Coronary artery (tissue), 2 donors: Measurements from ENCODE around the gene PRKN.

Source experiments
- DNase-seq: peaks from one replicate; pipeline ENCODE4 v3.0.0-alpha.2; 2017; ENCODE audit warnings: low spot score
- H3K27ac ChIP-seq, 2 donors: fragments of 200-600 bp; sonication (generic); one replicate each; pipeline ENCODE4 v1.5.1; 2016 to 2019
- H3K4me3 ChIP-seq: fragments of 200-600 bp; sonication (generic); 2 replicates; pipeline ENCODE4 v1.5.1; 2016; ENCODE audit warnings: mild to moderate bottlenecking, moderate library complexity
- TF ChIP-seq, protein P1 (sequence below): fragments of 200-600 bp; sonication (generic); IDR thresholded peaks from one replicate; pipeline ENCODE4 v1.5.1; 2019; ENCODE audit warnings: antibody characterized with exemption

Gene PRKN

GRCh38 chr6:161679980-161680538 is 1047.5 kb downstream of the PRKN start:
- no peak overlapping the region for H3K4me3 ChIP-seq
- TF ChIP-seq, protein P1, sequence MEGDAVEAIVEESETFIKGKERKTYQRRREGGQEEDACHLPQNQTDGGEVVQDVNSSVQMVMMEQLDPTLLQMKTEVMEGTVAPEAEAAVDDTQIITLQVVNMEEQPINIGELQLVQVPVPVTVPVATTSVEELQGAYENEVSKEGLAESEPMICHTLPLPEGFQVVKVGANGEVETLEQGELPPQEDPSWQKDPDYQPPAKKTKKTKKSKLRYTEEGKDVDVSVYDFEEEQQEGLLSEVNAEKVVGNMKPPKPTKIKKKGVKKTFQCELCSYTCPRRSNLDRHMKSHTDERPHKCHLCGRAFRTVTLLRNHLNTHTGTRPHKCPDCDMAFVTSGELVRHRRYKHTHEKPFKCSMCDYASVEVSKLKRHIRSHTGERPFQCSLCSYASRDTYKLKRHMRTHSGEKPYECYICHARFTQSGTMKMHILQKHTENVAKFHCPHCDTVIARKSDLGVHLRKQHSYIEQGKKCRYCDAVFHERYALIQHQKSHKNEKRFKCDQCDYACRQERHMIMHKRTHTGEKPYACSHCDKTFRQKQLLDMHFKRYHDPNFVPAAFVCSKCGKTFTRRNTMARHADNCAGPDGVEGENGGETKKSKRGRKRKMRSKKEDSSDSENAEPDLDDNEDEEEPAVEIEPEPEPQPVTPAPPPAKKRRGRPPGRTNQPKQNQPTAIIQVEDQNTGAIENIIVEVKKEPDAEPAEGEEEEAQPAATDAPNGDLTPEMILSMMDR = no peak
- H3K27ac ChIP-seq = no peak overlapping the region
- DNase-seq = no peak

- no peak overlapping the region for H3K27ac ChIP-seq
- TF ChIP-seq, protein P1 = no peak
- DNase-seq = no peak
- no peak overlapping the region for H3K4me3 ChIP-seq
Observed at GRCh38 chr6:161677188-161677587, 1050.4 kb downstream of the PRKN start.

GRCh38 chr6:161676586-161676985 is 1051.0 kb downstream of the PRKN start:
- no peak overlapping the region for H3K27ac ChIP-seq
- no peak overlapping the region for H3K4me3 ChIP-seq
- TF ChIP-seq, protein P1 = no peak
- no peak for DNase-seq

GRCh38 chr6:161674930-161675682 is 1052.5 kb downstream of the PRKN start:
- H3K27ac ChIP-seq = no peak overlapping the region
- no peak for DNase-seq
- H3K4me3 ChIP-seq = no peak overlapping the region
- TF ChIP-seq, protein P1 = no peak

GRCh38 chr6:161673026-161673425 is 1054.5 kb downstream of the PRKN start:
- Histone ChIP-seq H3K4me3 (no peak overlapping the region), H3K27ac (no peak overlapping the region)
- TF ChIP-seq, protein P1 = no peak
- no peak for DNase-seq

DNA sequence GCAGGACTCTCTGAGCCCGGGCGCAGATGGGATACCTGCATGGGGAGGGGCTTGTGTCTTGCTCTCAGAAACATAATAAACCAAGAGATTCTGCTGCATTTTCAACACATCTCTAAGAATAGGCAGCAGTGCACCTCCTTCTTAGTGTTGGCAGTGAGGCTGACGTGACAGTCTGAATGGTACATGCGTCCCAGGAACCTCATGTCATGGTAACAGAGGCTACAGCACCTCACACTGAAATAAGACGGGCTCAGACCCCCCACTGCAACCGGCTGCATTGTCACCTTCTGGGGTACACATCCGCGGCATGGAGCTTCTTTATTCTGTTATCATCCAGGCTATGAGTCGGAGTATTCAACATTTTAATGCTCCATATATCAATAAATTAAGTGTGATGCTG is 1056.4 kb downstream of the PRKN start:
- Histone ChIP-seq H3K27ac (no peak overlapping the region), H3K4me3 (no peak overlapping the region)
- no peak for DNase-seq
- TF ChIP-seq, protein P1 = no peak

DNA sequence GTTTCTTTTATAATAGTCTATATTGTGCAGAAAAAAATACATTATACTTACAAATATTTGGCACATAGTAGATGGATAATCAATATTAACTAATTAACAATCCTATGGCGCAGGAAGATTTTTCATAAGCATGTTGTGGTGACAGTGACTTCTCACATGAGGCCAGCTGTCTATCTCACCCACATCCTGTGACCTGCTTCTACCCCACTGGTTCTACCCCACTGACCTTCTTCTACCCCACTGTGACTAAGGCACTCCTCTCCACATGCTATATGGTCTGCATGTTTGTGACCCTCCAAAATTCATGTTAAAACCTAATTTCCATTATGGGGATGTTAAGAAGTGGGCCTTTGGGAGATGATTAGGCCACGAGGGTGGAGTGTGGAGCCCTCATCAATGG is 1058.9 kb downstream of the PRKN start:
- no peak for DNase-seq
- Histone ChIP-seq H3K4me3 (no peak overlapping the region), H3K27ac (no peak overlapping the region)
- TF ChIP-seq, protein P1 = no peak
